ENCODE results near the gene FUT7. TPM values are rescaled to one million over a fixed set of nuclear protein-coding genes. Genes with fewer than 3 reads are reported as not detected.
A peak's percentile ranks its signal among the peaks of the same experiment; 100 is the strongest.

The FUT7 gene
- total and polyA plus RNA-seq, 2 of the 13 experiments (the other 11 are each of a cell fraction or from before 2014, with no cell fraction given): 0.05 TPM; not detected in 1

DNA sequence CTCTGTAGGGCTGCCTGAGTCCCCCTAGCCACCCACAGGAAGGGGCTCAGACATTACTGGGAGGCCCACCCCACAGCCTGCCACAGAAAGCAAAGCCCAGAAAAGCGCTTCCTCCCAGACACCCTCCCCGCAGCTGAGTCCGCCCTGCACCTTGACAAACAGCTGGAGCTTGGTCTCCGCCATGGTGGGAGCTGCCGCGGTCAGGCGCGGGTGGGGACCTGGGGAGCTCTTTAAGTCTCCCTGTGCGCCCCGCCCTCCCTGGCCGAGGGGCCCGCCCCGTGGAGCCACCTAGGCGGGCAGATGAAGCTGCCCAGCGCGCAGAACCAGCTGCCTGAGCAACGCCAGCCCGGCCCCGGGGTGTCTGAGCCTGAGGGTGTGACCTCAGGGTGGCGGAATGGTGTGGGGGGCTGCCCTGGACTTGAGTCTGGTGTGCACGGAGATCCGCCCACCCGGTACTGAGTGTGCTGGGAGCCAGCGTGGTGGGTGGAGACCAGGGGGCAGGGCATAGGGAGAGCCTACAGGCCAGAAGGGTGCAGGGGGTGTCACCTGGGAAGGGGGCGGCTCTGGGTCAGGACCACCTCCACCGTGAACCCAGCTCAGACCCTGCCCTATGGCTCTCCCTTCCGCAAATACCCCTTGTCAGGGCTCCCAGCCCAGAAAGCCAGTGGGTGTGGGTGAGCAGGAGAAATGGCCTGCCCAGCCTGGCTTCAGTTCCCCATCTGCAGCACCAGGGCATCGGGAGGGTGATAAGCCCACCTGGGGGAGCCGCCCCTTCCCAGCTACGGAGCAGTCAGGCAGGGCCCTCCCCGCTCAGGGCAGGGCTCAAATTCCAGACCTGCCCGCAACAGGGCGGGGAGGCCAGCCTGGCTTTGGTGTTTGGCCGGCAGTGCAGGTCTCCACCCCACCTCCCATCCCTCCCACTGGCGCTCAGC, 35.3 kb downstream of the FUT7 start, which contains the start of gene CLIC3 (continued):
- TF ChIP-seq, protein P1, sequence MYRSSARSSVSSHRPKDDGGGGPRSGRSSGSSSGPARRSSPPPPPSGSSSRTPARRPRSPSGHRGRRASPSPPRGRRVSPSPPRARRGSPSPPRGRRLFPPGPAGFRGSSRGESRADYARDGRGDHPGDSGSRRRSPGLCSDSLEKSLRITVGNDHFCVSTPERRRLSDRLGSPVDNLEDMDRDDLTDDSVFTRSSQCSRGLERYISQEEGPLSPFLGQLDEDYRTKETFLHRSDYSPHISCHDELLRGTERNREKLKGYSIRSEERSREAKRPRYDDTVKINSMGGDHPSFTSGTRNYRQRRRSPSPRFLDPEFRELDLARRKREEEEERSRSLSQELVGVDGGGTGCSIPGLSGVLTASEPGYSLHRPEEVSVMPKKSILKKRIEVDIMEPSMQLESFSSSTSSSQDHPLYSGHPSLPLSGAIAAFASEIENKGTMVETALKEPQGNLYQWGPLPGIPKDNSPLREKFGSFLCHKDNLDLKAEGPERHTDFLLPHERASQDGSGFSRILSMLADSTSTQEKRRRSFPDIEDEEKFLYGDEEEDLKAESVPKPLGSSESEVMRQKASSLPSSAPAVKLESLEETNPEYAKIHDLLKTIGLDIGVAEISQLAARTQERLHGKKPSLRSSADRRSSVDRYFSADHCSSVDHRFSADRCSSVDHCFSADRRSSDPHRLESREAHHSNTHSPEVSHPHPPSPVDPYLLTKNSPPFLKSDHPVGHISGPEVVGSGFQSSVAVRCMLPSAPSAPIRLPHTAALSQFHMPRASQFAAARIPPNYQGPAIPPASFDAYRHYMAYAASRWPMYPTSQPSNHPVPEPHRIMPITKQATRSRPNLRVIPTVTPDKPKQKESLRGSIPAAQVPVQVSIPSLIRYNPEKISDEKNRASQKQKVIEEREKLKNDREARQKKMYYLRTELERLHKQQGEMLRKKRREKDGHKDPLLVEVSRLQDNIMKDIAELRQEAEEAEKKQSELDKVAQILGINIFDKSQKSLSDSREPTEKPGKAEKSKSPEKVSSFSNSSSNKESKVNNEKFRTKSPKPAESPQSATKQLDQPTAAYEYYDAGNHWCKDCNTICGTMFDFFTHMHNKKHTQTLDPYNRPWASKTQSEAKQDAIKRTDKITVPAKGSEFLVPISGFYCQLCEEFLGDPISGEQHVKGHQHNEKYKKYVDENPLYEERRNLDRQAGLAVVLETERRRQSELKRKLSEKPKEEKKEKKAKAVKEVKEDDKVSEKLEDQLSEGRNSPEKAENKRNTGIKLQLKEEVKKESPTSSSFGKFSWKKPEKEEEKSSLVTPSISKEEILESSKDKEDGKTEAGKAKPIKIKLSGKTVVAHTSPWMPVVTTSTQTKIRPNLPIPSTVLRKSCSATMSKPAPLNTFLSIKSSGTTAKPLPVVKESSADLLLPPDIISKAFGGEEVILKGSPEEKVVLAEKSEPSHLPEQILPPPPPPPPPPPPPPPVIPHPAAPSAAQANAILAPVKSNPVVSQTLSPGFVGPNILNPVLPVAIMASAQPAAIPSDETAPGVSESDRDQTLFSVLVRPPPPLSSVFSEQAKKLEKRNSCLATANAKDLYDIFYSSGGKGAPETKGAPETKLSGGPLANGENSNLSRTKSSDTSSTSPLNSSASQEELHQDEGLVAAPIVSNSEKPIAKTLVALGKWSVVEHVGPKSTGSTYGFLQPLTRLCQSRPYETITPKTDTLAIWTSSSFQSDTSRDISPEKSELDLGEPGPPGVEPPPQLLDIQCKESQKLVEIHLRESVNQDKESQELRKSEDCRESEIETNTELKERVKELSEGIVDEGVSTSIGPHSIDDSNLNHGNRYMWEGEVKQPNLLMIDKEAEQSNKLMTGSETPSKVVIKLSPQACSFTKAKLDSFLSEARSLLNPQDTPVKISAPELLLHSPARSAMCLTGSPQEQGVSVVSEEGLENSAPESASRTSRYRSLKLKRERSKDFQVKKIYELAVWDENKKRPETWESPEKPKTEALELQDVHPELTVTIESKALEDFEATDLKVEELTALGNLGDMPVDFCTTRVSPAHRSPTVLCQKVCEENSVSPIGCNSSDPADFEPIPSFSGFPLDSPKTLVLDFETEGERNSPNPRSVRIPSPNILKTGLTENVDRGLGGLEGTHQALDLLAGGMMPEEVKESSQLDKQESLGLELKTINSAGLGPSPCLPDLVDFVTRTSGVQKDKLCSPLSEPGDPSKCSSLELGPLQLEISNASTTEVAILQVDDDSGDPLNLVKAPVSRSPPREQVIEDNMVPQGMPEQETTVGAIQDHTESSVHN (CRISPR knock-in tag; IDR thresholded peaks at IDR 0.05): peak; percentile 45; the same call in 1 of the 2 replicates
- TF ChIP-seq FOXA1 (IDR thresholded peaks at IDR 0.05) (no peak), FOXA1 (CRISPR knock-in tag; IDR thresholded peaks at IDR 0.05) (no peak), PHF20 (CRISPR knock-in tag; IDR thresholded peaks at IDR 0.05) (no peak), ZNF329 (CRISPR knock-in tag; IDR thresholded peaks at IDR 0.05; ENCODE audit: low read depth) (no peak), CENPT (CRISPR knock-in tag; IDR thresholded peaks at IDR 0.05; ENCODE audit: low read depth) (no peak), HNRNPK (IDR thresholded peaks at IDR 0.05; ENCODE audit: low read depth, low read length, poor library complexity, severe bottlenecking) (no peak), ZNF350 (CRISPR knock-in tag; IDR thresholded peaks at IDR 0.05; ENCODE audit: borderline replicate concordance, low read depth) (no peak), POLR2AphosphoS5 (IDR thresholded peaks at IDR 0.05; ENCODE audit: low read depth, low read length) (no peak), NFE2 (CRISPR knock-in tag; IDR thresholded peaks at IDR 0.05) (no peak), SMC3 (IDR thresholded peaks at IDR 0.05; ENCODE audit: low read length) (no peak), HNF4A (CRISPR knock-in tag; IDR thresholded peaks at IDR 0.05) (peak; percentile 46), POLR2A (IDR thresholded peaks at IDR 0.05; ENCODE audit: insufficient read depth in 1 of 2, low read depth in 2 of 2, low read length in 2 of 2) (peak in 1 of 2 experiments; percentile 48; a peak in 1 of 4 replicates), HNRNPL (IDR thresholded peaks at IDR 0.05; ENCODE audit: low read depth, low read length) (peak; percentile 38; the same call in 1 of the 2 replicates), MEIS2 (CRISPR knock-in tag; IDR thresholded peaks at IDR 0.05) (no peak), NFRKB (IDR thresholded peaks at IDR 0.05) (no peak)
- TF ChIP-seq, protein P2, sequence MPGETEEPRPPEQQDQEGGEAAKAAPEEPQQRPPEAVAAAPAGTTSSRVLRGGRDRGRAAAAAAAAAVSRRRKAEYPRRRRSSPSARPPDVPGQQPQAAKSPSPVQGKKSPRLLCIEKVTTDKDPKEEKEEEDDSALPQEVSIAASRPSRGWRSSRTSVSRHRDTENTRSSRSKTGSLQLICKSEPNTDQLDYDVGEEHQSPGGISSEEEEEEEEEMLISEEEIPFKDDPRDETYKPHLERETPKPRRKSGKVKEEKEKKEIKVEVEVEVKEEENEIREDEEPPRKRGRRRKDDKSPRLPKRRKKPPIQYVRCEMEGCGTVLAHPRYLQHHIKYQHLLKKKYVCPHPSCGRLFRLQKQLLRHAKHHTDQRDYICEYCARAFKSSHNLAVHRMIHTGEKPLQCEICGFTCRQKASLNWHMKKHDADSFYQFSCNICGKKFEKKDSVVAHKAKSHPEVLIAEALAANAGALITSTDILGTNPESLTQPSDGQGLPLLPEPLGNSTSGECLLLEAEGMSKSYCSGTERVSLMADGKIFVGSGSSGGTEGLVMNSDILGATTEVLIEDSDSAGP (CRISPR knock-in tag; IDR thresholded peaks at IDR 0.05; ENCODE audit: borderline replicate concordance): peak; percentile 75
- TF ChIP-seq, protein P3, sequence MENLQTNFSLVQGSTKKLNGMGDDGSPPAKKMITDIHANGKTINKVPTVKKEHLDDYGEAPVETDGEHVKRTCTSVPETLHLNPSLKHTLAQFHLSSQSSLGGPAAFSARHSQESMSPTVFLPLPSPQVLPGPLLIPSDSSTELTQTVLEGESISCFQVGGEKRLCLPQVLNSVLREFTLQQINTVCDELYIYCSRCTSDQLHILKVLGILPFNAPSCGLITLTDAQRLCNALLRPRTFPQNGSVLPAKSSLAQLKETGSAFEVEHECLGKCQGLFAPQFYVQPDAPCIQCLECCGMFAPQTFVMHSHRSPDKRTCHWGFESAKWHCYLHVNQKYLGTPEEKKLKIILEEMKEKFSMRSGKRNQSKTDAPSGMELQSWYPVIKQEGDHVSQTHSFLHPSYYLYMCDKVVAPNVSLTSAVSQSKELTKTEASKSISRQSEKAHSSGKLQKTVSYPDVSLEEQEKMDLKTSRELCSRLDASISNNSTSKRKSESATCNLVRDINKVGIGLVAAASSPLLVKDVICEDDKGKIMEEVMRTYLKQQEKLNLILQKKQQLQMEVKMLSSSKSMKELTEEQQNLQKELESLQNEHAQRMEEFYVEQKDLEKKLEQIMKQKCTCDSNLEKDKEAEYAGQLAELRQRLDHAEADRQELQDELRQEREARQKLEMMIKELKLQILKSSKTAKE (CRISPR knock-in tag; IDR thresholded peaks at IDR 0.05; ENCODE audit: borderline replicate concordance): 0 out of 2 replicates have a peak, but pooled peaks have one; percentile 11
